ENCODE data around the gene OR6V1. TPM values are rescaled to one million over a fixed set of nuclear protein-coding genes. Genes with fewer than 3 reads are reported as not detected.

Gene OR6V1
- polyA plus RNA-seq, 2 of the 4 experiments (the other 2 are of a cell fraction), result not detected

GRCh38 chr7:143054621-143055020 is 2.5 kb downstream of the OR6V1 start:
- H3K4me1 ChIP-seq, result no peaks in the 10 kb centered on the region
- ChIA-PET POLR2A (no interaction called here), CTCF (no interaction called here)
- no peak overlapping the region for H3K27ac ChIP-seq
- TF ChIP-seq SREBF2 (IDR thresholded peaks at IDR 0.05), result no peak
- TF ChIP-seq NPAS2 (CRISPR knock-in tag; IDR thresholded peaks at IDR 0.05; ENCODE audit: borderline replicate concordance), result no peak
- TF ChIP-seq HOXB5 (CRISPR knock-in tag; IDR thresholded peaks at IDR 0.05), result no peak
- no peak for TF ChIP-seq CHD4 (IDR thresholded peaks at IDR 0.05; ENCODE audit: borderline replicate concordance)
- TF ChIP-seq ZSCAN20 (CRISPR knock-in tag; IDR thresholded peaks at IDR 0.05), result no peak
- DNase-seq (ENCODE audit: low read depth in 1 of 2, low spot score in 1 of 2) (no peak), ATAC-seq (no peak), FAIRE-seq (no peak)
- 0% methylated on average over 3 of the region's 3 CpGs for WGBS (ENCODE audit: missing lambda C conversion rate)
- no peaks in the 10 kb centered on the region for H3K9me3 ChIP-seq
- H3K4me3 ChIP-seq, result no peak overlapping the region
- no peak overlapping the region for H3K4me2 ChIP-seq

GRCh38 chr7:143055754-143056153 is 3.6 kb downstream of the OR6V1 start:
- ChIA-PET CTCF (no interaction called here), POLR2A (no interaction called here)
- FAIRE-seq (no peak), ATAC-seq (no peak), DNase-seq (ENCODE audit: low read depth in 1 of 2, low spot score in 1 of 2) (no peak)
- TF ChIP-seq ATOH8 (CRISPR knock-in tag; IDR thresholded peaks at IDR 0.05; ENCODE audit: low read depth) (no peak), FOSB (CRISPR knock-in tag; IDR thresholded peaks at IDR 0.05) (no peak), HOXB13 (CRISPR knock-in tag; IDR thresholded peaks at IDR 0.05; ENCODE audit: low read depth) (no peak), GATA3 (IDR thresholded peaks at IDR 0.05; ENCODE audit: borderline replicate concordance) (no peak), CTCF (IDR thresholded peaks at IDR 0.05) (no peak), NPAS2 (CRISPR knock-in tag; IDR thresholded peaks at IDR 0.05; ENCODE audit: borderline replicate concordance) (no peak), RAD21 (conservative IDR thresholded peaks at IDR 0.05 in 1 of 2, IDR thresholded peaks at IDR 0.05 in 1 of 2) (no peak), CBX2 (IDR thresholded peaks at IDR 0.05; ENCODE audit: borderline replicate concordance, low read depth) (no peak), NR3C1 (IDR thresholded peaks at IDR 0.05) (no peak), POLR2AphosphoS2 (conservative IDR thresholded peaks at IDR 0.05; ENCODE audit: low read length) (no peak)
- no peak overlapping the region for H3K27ac ChIP-seq
- H3K4me2 ChIP-seq, result no peak overlapping the region
- H3K4me3 ChIP-seq, result no peak overlapping the region
- no peaks in the 10 kb centered on the region for H3K4me1 ChIP-seq
- H3K9me3 ChIP-seq, result no peaks in the 10 kb centered on the region

- no peak overlapping the region for H3K4me3 ChIP-seq
- H3K27ac ChIP-seq, result no peak overlapping the region
- TF ChIP-seq CTCF (IDR thresholded peaks at IDR 0.05) (no peak), CEBPB (IDR thresholded peaks at IDR 0.05) (no peak), ATOH8 (CRISPR knock-in tag; IDR thresholded peaks at IDR 0.05; ENCODE audit: low read depth) (no peak), ESRRA (IDR thresholded peaks at IDR 0.05; ENCODE audit: borderline replicate concordance, low read length) (no peak), ZFP36 (IDR thresholded peaks at IDR 0.05; ENCODE audit: borderline replicate concordance, partially characterized antibody) (no peak), SMC3 (IDR thresholded peaks at IDR 0.05) (no peak), CBX8 (IDR thresholded peaks at IDR 0.05) (no peak), KDM1A (IDR thresholded peaks at IDR 0.05; ENCODE audit: low read depth) (no peak), USF2 (IDR thresholded peaks at IDR 0.05) (no peak)
- no peak for ATAC-seq
- no peaks in the 10 kb centered on the region for H3K4me1 ChIP-seq
- ChIA-PET POLR2A (no interaction called here), CTCF (no interaction called here)
- FAIRE-seq, result no peak
- DNase-seq (ENCODE audit: low read depth in 1 of 2, low spot score in 1 of 2), result no peak
- H3K4me2 ChIP-seq, result no peak overlapping the region
- WGBS (ENCODE audit: missing lambda C conversion rate), result 16% methylated on average over 3 of the region's 3 CpGs
- no peaks in the 10 kb centered on the region; the same call in 2 of the 3 replicates for H3K9me3 ChIP-seq
These were observed 11.6 kb downstream of the OR6V1 start for GRCh38 chr7:143063741-143064140.

All from A549 (cell line).